GM23338 (cell line): Measurements from ENCODE around the gene SUSD4.

Experiments
- CTCF ChIP-seq, 2 experiments: fragments of 200-600 bp in 1 of 2; sonication (generic) in 1 of 2; conservative IDR thresholded peaks; 2 replicates each; pipeline versions ENCODE4 v1.5.1 to v1.6.1; 2016 to 2017; ENCODE audit warnings: antibody characterized with exemption in 2 of 2, low read depth in 2 of 2, mild to moderate bottlenecking in 2 of 2, moderate library complexity in 1 of 2
- EZH2 ChIP-seq: fragments of 200-600 bp; sonication (generic); IDR thresholded peaks from one replicate; pipeline ENCODE4 v1.8.0; 2017; ENCODE audit warnings: antibody characterized with exemption, mild to moderate bottlenecking, low read depth; ENCODE audit not compliant: unreplicated experiment
- REST ChIP-seq: IDR thresholded peaks from one replicate; pipeline ENCODE4 v1.6.1; 2018; ENCODE audit warnings: antibody characterized with exemption; ENCODE audit not compliant: unreplicated experiment
- ZNF114 ChIP-seq: fragments of 250-450 bp; sonication (Bioruptor Pico); IDR thresholded peaks from 2 replicates; pipeline ENCODE4 v1.5.0; 2020; ENCODE audit warnings: mild to moderate bottlenecking, moderate library complexity

- TF ChIP-seq CTCF (conservative IDR thresholded peaks at IDR 0.05; ENCODE audit: low read depth in 2 of 2) (no peak), REST (no peak), EZH2 (no peak), ZNF114 (CRISPR knock-in tag) (no peak)
These were observed 134.2 kb downstream of the SUSD4 start for GRCh38 chr1:223229756-223230155.
